ENCODE measurements around the gene BTN2A1.
"Not testable (repeated sequence)": the region's sequence is repeated elsewhere in the genome, so short reads cannot be mapped to it uniquely, and the experiment has no call there.

The BTN2A1 gene

GRCh38 chr6:26457806-26458688, at the start of gene BTN2A1:
TSS of gene BTN2A1 (plus strand) at chr6:26457955. CDS start at chr6:26458637, 682 bp downstream.
- DNase-seq: peak; percentile 50

- DNase-seq: no peak
Measured at GRCh38 chr6:26408828-26409730, 48.7 kb upstream of the BTN2A1 start.

GRCh38 chr6:26411751-26412150, 46.0 kb upstream of the BTN2A1 start:
- no peak for DNase-seq

- DNase-seq: no peak
Measured at GRCh38 chr6:26412228-26412627, 45.5 kb upstream of the BTN2A1 start.

GRCh38 chr6:26412954-26413353, 44.8 kb upstream of the BTN2A1 start:
- no peak for DNase-seq

GRCh38 chr6:26414281-26414680, 43.5 kb upstream of the BTN2A1 start:
- DNase-seq: no peak

- no peak for DNase-seq
Measured at GRCh38 chr6:26415036-26415614, 42.6 kb upstream of the BTN2A1 start.

GRCh38 chr6:26415791-26416190, 42.0 kb upstream of the BTN2A1 start:
- no peak for DNase-seq

- no peak for DNase-seq
Measured at GRCh38 chr6:26416288-26416687, 41.5 kb upstream of the BTN2A1 start.

- not testable (repeated sequence) for DNase-seq
Measured at GRCh38 chr6:26418077-26418476, 39.7 kb upstream of the BTN2A1 start.

- not testable (repeated sequence) for DNase-seq
Measured at GRCh38 chr6:26418795-26419194, 39.0 kb upstream of the BTN2A1 start.

GRCh38 chr6:26420688-26421171, 37.0 kb upstream of the BTN2A1 start:
- DNase-seq: no peak

GRCh38 chr6:26421259-26422144, 36.3 kb upstream of the BTN2A1 start:
- peak; percentile 20 for DNase-seq

GRCh38 chr6:26422329-26422728, 35.4 kb upstream of the BTN2A1 start:
- no peak for DNase-seq

- DNase-seq: no peak
Measured at GRCh38 chr6:26426691-26427450, 30.9 kb upstream of the BTN2A1 start.

GRCh38 chr6:26427451-26427809, 30.3 kb upstream of the BTN2A1 start:
- no peak for DNase-seq

GRCh38 chr6:26428206-26428605, 29.5 kb upstream of the BTN2A1 start:
- DNase-seq: no peak

GRCh38 chr6:26430787-26431186, 27.0 kb upstream of the BTN2A1 start:
- no peak for DNase-seq

GRCh38 chr6:26431258-26432172, 26.2 kb upstream of the BTN2A1 start:
- DNase-seq: no peak

- no peak for DNase-seq
Measured at GRCh38 chr6:26432627-26433201, 25.0 kb upstream of the BTN2A1 start.
